Measurements from ENCODE around the gene MXRA7.
"Not testable (repeated sequence)": the region's sequence is repeated elsewhere in the genome, so short reads cannot be mapped to it uniquely, and the experiment has no call there.

Gene MXRA7

DNA sequence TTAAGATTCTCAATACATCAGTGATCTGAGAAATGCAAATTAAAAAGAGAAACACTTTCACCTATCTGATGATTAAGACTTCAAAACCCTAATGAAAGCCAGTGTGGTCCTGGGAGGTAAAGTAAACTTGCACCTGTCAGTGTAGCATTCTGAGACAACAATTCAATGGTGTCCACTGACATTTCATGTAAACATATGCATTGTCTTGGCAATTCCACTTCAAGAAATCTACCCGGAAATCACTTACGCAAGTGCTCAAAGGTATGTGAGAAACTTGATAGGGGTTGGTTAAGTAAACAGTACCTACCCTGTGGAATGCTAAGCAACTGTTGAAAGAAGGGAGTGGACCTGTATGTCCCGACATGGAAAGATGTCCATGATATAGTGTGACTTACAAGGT lies 69.3 kb downstream of the MXRA7 start:
- no peak for DNase-seq

GRCh38 chr17:76640550-76641380 lies 70.0 kb downstream of the MXRA7 start:
- no peak for DNase-seq

DNA sequence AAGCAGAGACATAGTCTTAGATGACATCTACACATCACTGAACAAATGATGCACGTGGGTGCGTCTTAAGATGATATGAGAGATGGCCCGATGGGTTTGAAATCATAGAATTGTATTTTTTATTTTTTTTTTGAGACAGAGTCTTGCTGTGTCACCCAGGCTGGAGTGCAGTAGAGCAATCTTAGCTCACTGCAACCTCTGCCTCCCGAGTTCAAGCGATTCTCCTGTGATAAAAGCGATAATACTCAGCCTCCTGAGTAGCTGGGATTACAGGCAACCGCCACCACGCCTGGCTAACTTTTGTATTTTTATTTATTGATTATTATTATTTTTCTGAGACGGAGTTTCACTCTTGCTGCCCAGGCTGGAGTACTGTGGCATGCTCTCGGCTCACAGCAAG lies 72.5 kb downstream of the MXRA7 start:
- DNase-seq, result no peak

GRCh38 chr17:76636486-76637206 lies 74.1 kb downstream of the MXRA7 start:
- DNase-seq, result not testable (repeated sequence)

DNA sequence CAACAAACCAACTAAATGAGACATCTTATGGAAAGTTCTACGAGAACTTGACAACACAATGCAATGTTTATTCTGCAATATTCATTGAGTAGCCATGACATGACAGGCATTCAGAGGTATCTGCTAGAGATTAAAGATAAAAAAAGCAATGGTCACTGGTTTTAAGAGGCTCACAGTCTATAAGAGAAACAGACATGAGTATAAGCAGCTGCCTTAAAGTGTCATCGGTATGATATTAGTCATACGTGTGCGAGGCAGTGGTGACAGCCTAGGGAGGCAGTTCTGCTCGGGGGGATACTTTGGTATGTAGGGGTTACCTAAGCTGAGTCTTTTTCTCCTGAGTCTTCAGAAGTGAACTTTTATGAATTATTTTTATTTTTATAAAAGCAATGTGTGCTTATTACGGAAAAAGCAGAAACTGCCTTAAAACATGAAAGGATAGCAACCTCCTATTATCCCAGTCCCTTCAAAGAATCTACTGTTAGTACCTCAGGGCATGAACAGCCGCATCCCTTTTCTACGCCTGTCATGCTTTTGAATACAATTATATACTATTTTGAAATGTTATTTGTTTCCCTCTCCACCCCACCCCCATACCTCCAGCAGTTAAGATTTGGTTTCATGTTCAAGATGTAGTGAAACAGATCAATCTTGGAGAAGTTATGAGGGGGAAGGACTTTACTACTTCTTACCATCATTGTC lies 75.0 kb downstream of the MXRA7 start:
- DNase-seq, result no peak

- no peak for DNase-seq
These were observed 75.7 kb downstream of the MXRA7 start for GRCh38 chr17:76635039-76635438.

- DNase-seq, result no peak
These were observed 77.0 kb downstream of the MXRA7 start for GRCh38 chr17:76633628-76634328.

DNA sequence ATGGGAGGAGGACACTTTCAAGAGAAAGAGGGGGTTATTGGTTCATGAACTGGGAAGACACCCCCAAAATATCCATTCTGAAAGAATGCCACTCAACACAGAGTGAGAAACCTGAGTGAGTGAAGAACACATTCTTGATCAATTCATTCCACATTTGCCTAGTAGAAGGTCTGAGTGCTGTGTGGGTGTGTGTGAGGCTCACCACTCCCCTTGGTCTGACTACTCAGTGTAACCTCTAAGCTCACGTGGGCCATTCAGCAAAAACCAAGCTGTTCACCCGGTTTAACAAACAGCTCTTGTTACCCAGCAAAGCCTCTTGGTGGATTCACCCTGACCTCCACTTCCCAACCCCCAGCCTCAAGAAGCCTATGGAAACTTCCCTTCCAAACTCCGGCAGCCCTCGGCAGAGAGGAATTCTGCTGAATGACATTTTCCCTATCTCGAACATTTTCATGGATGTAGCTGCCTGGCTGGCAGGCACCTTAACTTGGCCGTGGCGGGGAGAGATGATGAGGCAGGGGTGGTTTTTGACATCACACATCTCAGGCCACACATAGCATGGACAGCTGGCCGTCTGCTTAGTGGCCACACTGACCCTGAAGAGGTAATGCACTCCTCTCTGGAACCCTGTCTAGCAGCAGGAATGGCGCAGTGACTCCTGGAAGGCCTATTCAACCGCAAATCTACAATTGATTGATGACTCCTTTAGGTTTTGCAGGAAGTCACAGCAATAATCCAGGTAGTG lies 78.8 kb downstream of the MXRA7 start:
- no peak for DNase-seq

DNA sequence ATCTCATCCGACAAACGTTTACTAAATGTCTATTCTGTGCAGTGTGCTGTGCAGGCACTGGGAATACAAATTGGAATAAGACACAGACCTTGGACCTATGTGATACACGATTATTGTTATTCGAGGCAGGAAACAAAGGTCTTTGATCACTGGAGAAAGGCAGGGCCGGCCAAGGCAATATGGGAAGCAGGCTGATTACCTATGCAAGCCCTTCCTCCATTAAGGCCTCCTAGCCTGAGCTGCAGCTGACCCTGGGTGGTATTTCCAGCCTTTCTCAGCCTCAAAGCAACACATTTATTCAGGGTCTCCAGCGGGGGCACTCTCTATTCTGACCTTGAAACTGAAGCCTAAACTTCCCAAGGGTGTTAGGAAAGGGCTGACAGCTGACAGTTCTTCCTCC lies 80.6 kb downstream of the MXRA7 start:
- DNase-seq, result no peak
